LNCAP (cell line): Measurements from ENCODE around the gene CHD2.

Source experiments
- CTCF ChIP-seq: fragments of 450-650 bp; IDR thresholded peaks from 2 replicates; pipeline ENCODE4 v1.5.1; 2017; ENCODE audit warnings: mild to moderate bottlenecking

CHD2 gene

DNA sequence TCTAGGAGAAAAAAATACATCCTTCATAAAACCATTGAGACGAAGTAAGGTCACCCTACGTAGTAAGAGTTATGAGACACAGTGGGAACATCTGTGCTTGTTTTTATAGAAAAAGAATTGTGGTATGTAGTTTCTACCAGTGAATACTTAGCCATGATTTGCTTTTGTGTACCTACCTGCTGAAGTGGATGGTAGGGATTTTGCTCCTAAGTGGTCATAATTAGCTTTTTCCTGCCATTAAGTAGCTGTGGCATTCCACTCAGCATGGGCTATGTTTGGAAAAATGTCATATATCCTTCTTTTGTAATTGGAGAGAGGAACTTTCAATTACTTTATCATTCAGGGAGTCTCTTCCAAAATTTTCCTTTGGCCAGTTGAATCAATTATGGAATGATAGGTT, 63.7 kb downstream of the CHD2 start:
- no peak for TF ChIP-seq CTCF

DNA sequence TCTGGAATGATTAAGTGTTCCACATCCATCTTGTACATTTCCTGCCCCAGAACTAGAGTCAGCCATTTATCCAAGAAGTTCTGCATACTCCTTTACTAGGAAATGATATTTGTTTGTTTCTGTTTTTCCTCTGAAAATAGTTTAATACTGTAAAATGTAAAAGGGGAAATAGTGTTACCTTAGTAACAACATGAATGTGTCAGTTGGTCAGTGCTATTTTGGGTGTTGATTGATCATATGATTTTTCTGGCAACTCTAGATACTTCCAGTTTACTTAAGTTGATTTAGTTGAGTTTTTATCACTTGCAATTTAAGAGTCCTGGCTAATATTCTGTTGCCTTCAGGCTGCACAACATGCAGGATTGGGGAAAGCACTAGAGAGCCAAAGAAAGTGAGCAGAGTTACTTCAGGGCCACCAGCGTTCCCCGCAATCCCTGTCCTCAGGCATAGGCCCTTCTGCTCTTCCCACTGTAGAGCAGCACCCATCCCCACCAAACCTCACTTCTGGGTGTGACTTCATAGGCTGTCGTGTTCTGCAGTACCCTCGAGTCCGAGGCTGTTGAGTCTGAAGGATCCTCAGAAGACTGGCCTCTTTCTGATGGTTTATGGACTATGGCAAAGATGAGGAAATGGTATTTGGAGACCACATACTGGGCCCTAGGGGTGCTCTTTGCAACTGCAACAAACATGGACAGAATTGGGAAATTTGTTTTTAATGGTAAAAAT, 69.0 kb downstream of the CHD2 start:
- no peak for TF ChIP-seq CTCF

- no peak for TF ChIP-seq CTCF
These were observed 70.5 kb downstream of the CHD2 start for GRCh38 chr15:92970656-92971055.

GRCh38 chr15:92971081-92971480, 71.0 kb downstream of the CHD2 start:
- TF ChIP-seq CTCF, result no peak

DNA sequence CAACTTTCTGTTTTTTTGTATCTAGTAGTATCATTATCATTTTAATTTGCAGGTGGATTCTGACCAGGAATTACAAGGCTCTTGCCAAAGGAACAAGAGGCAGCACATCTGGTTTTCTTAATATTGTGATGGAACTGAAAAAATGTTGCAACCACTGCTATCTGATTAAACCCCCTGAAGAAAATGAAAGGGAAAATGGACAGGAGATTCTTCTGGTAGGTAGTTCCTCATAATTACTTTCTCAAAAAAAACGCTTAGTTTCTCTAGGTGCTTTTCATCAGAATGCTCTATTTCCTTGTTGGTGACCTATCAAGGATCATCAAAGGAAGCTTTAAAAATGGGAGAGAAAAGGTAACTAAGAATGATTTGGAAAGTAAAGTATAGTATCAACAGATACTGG, 71.6 kb downstream of the CHD2 start:
- TF ChIP-seq CTCF, result no peak

DNA sequence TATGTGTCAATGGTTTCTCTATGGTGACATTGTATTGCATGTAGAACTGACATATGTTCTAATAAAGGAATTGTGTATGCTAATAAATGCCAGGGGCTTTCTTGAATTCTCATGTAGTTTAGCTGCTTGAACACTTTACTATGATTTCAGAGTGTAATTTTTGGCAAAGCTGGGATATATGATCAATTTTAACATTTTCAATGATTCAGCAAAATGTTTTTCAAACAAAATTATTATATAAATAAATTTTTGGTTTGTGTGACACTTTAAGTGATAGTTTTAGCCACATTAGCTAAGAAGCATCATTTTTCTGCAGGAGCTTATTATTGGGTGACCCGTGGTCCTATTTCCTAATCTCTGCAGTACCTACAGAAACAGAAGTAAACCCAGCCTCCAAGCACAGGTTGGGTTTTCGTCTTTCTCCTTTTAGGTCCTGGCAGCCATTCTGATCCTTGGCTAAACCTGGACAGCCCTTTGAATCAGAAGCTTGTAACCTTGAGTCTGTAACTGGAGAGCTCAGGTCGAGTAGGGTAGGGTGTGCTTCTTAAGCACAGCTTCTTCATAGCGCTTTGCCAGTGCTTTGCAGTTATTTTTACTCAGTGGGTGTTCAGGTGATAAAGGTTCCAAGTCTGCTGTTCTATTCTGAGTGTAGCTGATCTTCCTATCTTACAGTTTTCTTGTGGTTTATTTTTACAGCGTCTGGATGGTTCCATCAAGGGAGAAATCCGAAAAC, 74.2 kb downstream of the CHD2 start:
- TF ChIP-seq CTCF, result no peak

DNA sequence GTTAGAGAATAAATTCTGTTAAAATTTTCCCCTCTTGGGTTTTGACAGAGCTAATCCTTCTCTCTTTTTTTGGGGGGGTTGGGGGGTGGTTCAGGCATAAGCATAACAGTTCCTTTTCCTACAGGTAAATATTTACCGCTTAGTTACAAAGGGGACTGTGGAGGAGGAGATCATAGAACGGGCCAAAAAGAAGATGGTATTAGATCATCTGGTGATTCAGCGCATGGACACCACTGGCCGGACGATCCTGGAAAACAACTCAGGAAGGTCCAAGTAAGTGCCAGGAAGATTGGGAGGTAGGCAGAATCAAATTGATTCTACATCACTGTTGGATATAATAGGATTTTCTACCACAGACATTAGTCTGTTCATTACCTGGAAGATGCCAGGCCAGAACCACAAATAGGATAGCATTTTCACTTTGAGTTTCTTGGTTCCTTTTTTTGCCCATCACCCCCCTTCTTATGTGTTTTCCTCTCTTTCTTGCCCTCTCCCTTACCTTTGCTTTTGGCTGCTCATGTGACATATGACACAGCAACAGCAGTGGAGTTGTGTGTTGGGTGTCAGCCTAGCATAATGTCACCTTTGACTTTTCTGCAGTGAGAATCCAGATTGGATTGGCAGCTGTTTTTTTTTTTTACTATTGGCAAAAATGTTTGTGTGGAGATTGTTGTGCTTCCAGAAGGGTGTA, 79.0 kb downstream of the CHD2 start:
- no peak for TF ChIP-seq CTCF
